Heart right ventricle (tissue), 16 donors: ENCODE data around the gene ITGA7. TPM values are rescaled to one million over a fixed set of nuclear protein-coding genes. Genes with fewer than 3 reads are reported as not detected.

Source experiments
- ATAC-seq, 8 donors: fragments of 200-7000 bp; cut with Tn5 transposase; one replicate each; pipeline ENCODE4 v1.9.1; 2020; ENCODE audit warnings: mild to moderate bottlenecking in 8 of 8, moderate library complexity in 8 of 8, moderate number of reproducible peaks in 1 of 8
- DNase-seq, 2 donors: peaks; one replicate each; pipeline ENCODE4 v3.0.0-alpha.2; 2020
- H3K27ac ChIP-seq, 10 donors: fragments of 200-600 bp; sonication (generic) in 2 of 10; one replicate each; pipeline versions ENCODE4 v1.5.0 to v1.8.0; 2020 to 2022; ENCODE audit warnings: mild to moderate bottlenecking in 3 of 10
- H3K27me3 ChIP-seq, 7 donors: fragments of 200-600 bp; one replicate each; pipeline ENCODE4 v1.8.0; 2021 to 2022; ENCODE audit warnings: mild to moderate bottlenecking in 2 of 7
- H3K36me3 ChIP-seq, 9 donors: fragments of 200-600 bp; sonication (generic) in 1 of 9; one replicate each; pipeline versions ENCODE4 v1.5.0 to v1.8.0; 2020 to 2022; ENCODE audit warnings: mild to moderate bottlenecking in 2 of 9
- H3K4me1 ChIP-seq, 9 donors: fragments of 200-600 bp; sonication (generic) in 1 of 9; one replicate each; pipeline versions ENCODE4 v1.5.0 to v1.8.0; 2020 to 2022; ENCODE audit warnings: mild to moderate bottlenecking in 4 of 9
- H3K4me3 ChIP-seq, 10 donors: fragments of 200-600 bp; sonication (generic) in 2 of 10; one replicate each; pipeline versions ENCODE4 v1.5.0 to v1.8.0; 2020 to 2022; ENCODE audit warnings: mild to moderate bottlenecking in 7 of 10, moderate library complexity in 2 of 10
- H3K9me3 ChIP-seq, 11 donors: fragments of 200-600 bp in 10 of 11; sonication (generic) in 2 of 11; one replicate each; pipeline versions ENCODE4 v1.5.0 to v1.8.0; 2013 to 2022; ENCODE audit warnings: mild to moderate bottlenecking in 2 of 11, control low read depth in 1 of 11, moderate library complexity in 1 of 11
- WGBS, 2 donors: extraction: QIAGEN DNeasy Blood & Tissue Kit; methylation state at CpG; one replicate each; pipeline ENCODE4 v1.1.7; 2013; ENCODE audit warnings: inconsistent platforms in 1 of 2; 5-methylcytosine and 5-hydroxymethylcytosine counted together
- intact Hi-C, 10 donors: fragments of 100-400 bp; cut with DNase I; formaldehyde crosslinking; loops; one replicate each; pipeline versions ENCODE4 v1.11.1 to v1.14.2; 2022
- polyA plus RNA-seq, 2 donors: library from polyadenylated mRNA; stranded (reverse); fragments of 200-250 nt; gene quantifications; one replicate each; pipeline ENCODE4 v1.2.3, GENCODE V29; 2013
- total RNA-seq, 10 donors: library from RNA; stranded (reverse); fragmentation: NEBNext Ultra II Directional in 3 of 10; extraction: Animal tissue kit (Norgen Biotek cat#: 25700) in 3 of 10; gene quantifications; one replicate each; pipeline versions ENCODE4 v1.2.1 to v1.2.4, GENCODE V29; 2021 to 2023
- TF ChIP-seq, protein P1 (sequence below), 9 donors: fragments of 200-600 bp; sonication (generic) in 2 of 9; IDR thresholded peaks; one replicate each; pipeline versions ENCODE4 v1.5.0 to v1.8.0; 2021 to 2022; ENCODE audit warnings: antibody characterized with exemption in 9 of 9, mild to moderate bottlenecking in 5 of 9, moderate library complexity in 1 of 9
- donor health status: Arrhythmogenic right ventricular cardiomyopathy.
- donor health status: ischemic (EF 13 %, LVEDD 7.1; RV severe dilation, severe dysfunction).
- donor health status: healthy with polysubstance abuse.
- donor health status: DM: no; HTN: yes; CAD: no.
- donor health status: DM: no; HTN: no; CAD: no.
- donor health status: ischemic (EF 25% LVEDD 6.9; RV normal size, moderate dysfunction).
- donor health status: ischemic (EF 25% LVEDD 5.7; RV mildly dilated, moderate dysfunction).
- donor health status: healthy.
- donor health status: DM: yes; HTN: yes; CAD: no.
- donor health status: Ischemic cardiomyopathy.
- donor health status: ischemic (EF 35%, LVEDD 5.7; RV mildly dilated, moderate dysfunction).
- donor health status: nonischemic (EF 11% LVEDD 7.7; RV severe dilation, severe dysfunction).
- donor health status: DM: yes; HTN: yes; CAD: no.
- donor health status: PGD.
- donor health status: ischemic (EF 29% LVEDD 5.4; RV normal size, mild dysfunction).
- donor health status: nonischemic (EF 23%, LVEDD 6.1; RV moderate dilation, normal function).

Gene ITGA7
- total and polyA plus RNA-seq, 12 donors = 247 to 750 (median 502) TPM

DNA sequence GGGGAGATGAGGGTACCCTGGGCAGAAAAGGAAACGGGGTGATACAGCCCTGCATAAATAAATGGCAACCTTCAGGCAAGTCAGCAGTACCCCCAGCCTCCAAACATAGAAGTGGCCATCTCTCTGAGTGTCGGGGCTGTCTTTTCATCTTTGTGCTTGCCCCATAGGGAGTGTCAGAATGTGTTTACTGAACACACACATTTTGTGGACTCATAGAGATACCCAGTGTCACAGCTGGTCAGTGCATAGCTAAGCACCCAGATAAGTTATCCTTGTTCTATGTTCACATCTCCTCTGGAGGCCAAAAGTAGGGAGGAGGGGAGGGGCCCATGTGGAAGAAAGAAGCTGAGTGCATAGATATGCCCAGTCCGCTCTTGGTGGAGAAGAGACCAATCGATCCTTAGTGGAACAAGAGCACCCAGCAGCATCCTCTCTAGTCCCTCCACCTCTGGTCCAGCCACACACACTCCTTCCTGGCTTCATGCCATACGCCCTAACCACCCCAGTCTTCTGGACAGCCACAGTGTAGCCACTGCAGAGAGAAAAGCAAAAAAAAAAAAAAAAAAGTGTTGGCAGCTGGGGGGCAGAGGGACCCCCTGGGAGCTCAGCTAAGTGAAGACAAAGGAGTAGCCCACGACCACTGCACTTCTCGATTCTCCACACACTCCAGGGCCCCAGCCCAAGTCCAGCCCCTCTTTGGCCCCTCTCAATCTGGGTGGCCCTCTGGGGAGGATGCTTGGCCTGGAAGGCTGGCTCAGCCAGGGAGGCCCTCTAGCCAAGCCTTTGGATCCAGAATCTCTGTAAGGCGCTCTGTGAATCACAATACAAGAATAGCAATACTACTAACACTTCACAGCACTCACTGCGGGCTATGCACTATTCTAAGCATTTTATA lies 2.6 kb downstream of the ITGA7 start:
- H3K4me1 ChIP-seq = peaks cover 2 to 81% (median 55%) of the 10 kb centered on the region in 9 donors
- intact Hi-C loops = no loop called here
- H3K27ac ChIP-seq = peak overlapping the region; percentile 62 to 98 (median 89)
- no peak for DNase-seq
- 32 to 43% methylated on average over 9 of the region's 9 CpGs for WGBS, 2 donors
- peak overlapping the region; percentile 19 to 87 (median 72) for H3K4me3 ChIP-seq
- no peaks in the 10 kb centered on the region for H3K9me3 ChIP-seq
- peaks cover 0 to 20% (median 0%) of the 10 kb centered on the region in 7 donors for H3K27me3 ChIP-seq
- TF ChIP-seq, protein P1, sequence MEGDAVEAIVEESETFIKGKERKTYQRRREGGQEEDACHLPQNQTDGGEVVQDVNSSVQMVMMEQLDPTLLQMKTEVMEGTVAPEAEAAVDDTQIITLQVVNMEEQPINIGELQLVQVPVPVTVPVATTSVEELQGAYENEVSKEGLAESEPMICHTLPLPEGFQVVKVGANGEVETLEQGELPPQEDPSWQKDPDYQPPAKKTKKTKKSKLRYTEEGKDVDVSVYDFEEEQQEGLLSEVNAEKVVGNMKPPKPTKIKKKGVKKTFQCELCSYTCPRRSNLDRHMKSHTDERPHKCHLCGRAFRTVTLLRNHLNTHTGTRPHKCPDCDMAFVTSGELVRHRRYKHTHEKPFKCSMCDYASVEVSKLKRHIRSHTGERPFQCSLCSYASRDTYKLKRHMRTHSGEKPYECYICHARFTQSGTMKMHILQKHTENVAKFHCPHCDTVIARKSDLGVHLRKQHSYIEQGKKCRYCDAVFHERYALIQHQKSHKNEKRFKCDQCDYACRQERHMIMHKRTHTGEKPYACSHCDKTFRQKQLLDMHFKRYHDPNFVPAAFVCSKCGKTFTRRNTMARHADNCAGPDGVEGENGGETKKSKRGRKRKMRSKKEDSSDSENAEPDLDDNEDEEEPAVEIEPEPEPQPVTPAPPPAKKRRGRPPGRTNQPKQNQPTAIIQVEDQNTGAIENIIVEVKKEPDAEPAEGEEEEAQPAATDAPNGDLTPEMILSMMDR (IDR thresholded peaks at IDR 0.05) = no peak
- peaks cover 0 to 24% (median 0%) of the 10 kb centered on the region in 9 donors for H3K36me3 ChIP-seq
- peak in 7 of 8 donors; percentile 1 to 15 (median 8) for ATAC-seq

DNA sequence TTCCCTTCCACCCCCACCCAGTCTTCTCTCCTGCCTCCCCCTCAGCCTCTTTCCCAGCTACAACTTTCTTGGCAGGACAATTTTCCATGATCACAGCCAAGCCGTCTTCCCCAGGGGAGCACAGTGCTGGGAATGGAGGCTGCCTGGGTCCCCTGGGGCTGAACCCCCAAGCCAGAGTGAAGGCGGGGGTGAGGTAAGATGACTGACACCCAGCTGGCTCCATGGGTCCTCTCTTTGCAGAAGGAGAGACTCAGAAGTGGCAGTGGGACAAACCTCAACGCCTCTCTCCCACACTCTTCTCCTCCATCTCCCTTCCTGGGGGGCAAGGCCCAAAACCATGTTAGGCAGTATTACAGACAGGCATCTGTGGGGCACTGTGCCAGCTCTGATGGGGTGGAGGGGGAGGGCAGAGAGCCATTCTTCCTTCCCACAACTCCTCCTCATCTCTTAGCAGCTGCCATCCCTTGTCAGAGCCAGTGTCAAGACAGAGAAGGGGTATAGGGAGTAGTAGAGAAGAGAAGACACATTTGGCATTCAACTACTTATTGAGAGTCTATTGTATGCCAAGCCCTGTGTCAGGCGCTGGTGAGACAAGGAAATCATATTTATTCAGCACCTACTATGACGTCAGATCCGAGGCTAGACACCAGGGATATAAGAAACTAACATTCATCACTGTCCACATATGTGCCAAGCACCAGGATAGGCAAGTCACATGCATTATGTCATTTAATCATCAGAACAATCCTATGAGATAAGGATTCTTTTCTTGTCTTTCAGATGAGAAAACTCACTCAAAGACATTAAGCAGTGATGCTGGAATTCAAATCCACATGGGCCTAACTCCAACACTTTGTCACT lies 3.6 kb downstream of the ITGA7 start:
- Histone ChIP-seq H3K36me3 (peaks cover 0 to 33% (median 0%) of the 10 kb centered on the region in 9 donors), H3K27me3 (peaks cover 0 to 20% (median 0%) of the 10 kb centered on the region in 7 donors), H3K4me3 (peak overlapping the region; percentile 19 to 87 (median 72)), H3K4me1 (peaks cover 2 to 85% (median 51%) of the 10 kb centered on the region in 9 donors), H3K27ac (peak overlapping the region; percentile 62 to 98 (median 89)), H3K9me3 (no peaks in the 10 kb centered on the region)
- intact Hi-C loops = loop anchor here in 1 of 10 donors (2.0 kb wide), 1 partner anchor 23 kb away; a partner anchor contains a TSS
- ATAC-seq (peak in 6 of 8 donors; percentile 1 to 21 (median 6)), DNase-seq (peak; percentile 53 to 79)
- 38 to 53% methylated on average over 6 of the region's 6 CpGs for WGBS, 2 donors
- TF ChIP-seq, protein P1 (IDR thresholded peaks at IDR 0.05) = no peak

DNA sequence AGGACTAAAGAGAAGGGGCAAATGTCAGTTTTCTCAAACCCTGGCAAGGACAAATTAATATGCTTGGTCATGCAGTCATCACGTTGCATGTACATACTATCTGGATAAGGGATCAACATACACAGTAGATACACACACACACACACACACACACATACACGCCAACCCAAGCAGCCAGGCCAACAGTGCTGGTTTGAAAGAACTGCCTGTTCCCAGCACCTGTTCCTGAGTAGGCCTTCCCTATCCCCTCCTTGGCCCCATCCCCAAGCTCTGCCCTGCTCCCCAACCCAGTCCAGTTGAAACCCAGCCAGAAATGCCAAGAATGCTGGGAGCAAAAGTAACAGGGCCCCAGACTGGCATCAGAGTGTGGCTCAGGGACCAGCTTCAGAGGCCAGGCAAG lies 4.4 kb downstream of the ITGA7 start:
- peaks cover 2 to 79% (median 45%) of the 10 kb centered on the region in 9 donors for H3K4me1 ChIP-seq
- intact Hi-C loops = loop anchor here in 1 of 10 donors (2.0 kb wide), 1 partner anchor 22 kb away; a partner anchor contains a TSS

More for the DNA sequence above, 4.4 kb downstream of the ITGA7 start:
- no peaks in the 10 kb centered on the region for H3K9me3 ChIP-seq
- H3K27me3 ChIP-seq = peaks cover 0 to 20% (median 0%) of the 10 kb centered on the region in 7 donors
- TF ChIP-seq, protein P1 (IDR thresholded peaks at IDR 0.05) = no peak
- peaks cover 0 to 36% (median 0%) of the 10 kb centered on the region in 9 donors for H3K36me3 ChIP-seq
- H3K27ac ChIP-seq = peak overlapping the region; percentile 62 to 98 (median 89)
- 46 to 56% methylated on average over 2 of the region's 2 CpGs for WGBS, 2 donors
- peak; percentile 3 to 64 (median 38) for ATAC-seq
- H3K4me3 ChIP-seq = peak overlapping the region in 8 of 10 donors; percentile 41 to 87 (median 74)
- DNase-seq = peak; percentile 54 to 78
